Measurements from ENCODE around the gene NTNG1.

DNA sequence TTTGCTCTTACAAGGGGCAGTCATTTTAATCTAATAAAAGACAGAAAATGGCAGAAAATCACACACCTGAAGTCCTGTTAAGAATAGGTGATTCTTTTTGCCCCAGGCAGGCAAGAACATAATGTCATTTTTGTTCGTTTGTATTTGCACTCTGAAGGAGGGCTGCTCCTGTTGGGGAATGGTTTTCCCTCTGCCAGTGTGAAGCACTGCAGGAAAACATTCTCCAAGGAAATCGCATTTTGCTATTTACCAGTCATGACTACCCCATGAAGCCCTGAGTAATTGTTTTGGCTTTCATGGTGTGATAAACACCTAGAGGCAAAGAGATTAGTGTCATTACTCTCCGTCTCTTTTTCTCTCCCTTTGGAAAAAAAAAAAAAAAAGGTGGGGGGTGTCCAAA lies 345.5 kb downstream of the NTNG1 start:
- TF ChIP-seq, protein P1, sequence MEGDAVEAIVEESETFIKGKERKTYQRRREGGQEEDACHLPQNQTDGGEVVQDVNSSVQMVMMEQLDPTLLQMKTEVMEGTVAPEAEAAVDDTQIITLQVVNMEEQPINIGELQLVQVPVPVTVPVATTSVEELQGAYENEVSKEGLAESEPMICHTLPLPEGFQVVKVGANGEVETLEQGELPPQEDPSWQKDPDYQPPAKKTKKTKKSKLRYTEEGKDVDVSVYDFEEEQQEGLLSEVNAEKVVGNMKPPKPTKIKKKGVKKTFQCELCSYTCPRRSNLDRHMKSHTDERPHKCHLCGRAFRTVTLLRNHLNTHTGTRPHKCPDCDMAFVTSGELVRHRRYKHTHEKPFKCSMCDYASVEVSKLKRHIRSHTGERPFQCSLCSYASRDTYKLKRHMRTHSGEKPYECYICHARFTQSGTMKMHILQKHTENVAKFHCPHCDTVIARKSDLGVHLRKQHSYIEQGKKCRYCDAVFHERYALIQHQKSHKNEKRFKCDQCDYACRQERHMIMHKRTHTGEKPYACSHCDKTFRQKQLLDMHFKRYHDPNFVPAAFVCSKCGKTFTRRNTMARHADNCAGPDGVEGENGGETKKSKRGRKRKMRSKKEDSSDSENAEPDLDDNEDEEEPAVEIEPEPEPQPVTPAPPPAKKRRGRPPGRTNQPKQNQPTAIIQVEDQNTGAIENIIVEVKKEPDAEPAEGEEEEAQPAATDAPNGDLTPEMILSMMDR (IDR thresholded peaks at IDR 0.05; ENCODE audit: insufficient read depth, low read length), result no peak
- TF ChIP-seq POLR2AphosphoS5 (IDR thresholded peaks at IDR 0.05; ENCODE audit: low read depth) (no peak), GABPA (IDR thresholded peaks at IDR 0.05; ENCODE audit: low read depth) (no peak)
- TF ChIP-seq, protein P2, sequence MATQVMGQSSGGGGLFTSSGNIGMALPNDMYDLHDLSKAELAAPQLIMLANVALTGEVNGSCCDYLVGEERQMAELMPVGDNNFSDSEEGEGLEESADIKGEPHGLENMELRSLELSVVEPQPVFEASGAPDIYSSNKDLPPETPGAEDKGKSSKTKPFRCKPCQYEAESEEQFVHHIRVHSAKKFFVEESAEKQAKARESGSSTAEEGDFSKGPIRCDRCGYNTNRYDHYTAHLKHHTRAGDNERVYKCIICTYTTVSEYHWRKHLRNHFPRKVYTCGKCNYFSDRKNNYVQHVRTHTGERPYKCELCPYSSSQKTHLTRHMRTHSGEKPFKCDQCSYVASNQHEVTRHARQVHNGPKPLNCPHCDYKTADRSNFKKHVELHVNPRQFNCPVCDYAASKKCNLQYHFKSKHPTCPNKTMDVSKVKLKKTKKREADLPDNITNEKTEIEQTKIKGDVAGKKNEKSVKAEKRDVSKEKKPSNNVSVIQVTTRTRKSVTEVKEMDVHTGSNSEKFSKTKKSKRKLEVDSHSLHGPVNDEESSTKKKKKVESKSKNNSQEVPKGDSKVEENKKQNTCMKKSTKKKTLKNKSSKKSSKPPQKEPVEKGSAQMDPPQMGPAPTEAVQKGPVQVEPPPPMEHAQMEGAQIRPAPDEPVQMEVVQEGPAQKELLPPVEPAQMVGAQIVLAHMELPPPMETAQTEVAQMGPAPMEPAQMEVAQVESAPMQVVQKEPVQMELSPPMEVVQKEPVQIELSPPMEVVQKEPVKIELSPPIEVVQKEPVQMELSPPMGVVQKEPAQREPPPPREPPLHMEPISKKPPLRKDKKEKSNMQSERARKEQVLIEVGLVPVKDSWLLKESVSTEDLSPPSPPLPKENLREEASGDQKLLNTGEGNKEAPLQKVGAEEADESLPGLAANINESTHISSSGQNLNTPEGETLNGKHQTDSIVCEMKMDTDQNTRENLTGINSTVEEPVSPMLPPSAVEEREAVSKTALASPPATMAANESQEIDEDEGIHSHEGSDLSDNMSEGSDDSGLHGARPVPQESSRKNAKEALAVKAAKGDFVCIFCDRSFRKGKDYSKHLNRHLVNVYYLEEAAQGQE (IDR thresholded peaks at IDR 0.05; ENCODE audit: insufficient replicate concordance, low read depth), result no peak
